HFFc6 (cell line): Measurements from ENCODE around the gene PMVK. TPM values are rescaled to one million over a fixed set of nuclear protein-coding genes. Genes with fewer than 3 reads are reported as not detected.

ENCODE experiments used
- DNase-seq: peaks from one replicate; pipeline ENCODE4 v3.0.0-alpha.2; 2018
- H3K27ac Mint-ChIP-seq: 2 replicates; pipeline ENCODE4 v1.8.0; 2020; ENCODE audit warnings: mild to moderate bottlenecking, mixed read lengths
- H3K27me3 Mint-ChIP-seq: 2 replicates; pipeline ENCODE4 v1.8.0; 2021; ENCODE audit warnings: mild to moderate bottlenecking, moderate library complexity, mixed read lengths; ENCODE audit not compliant: insufficient read depth
- H3K36me3 Mint-ChIP-seq: 2 replicates; pipeline ENCODE4 v1.8.0; 2021; ENCODE audit warnings: low read depth, mixed read lengths
- H3K4me1 Mint-ChIP-seq: 2 replicates; pipeline ENCODE4 v1.8.0; 2020; ENCODE audit warnings: low read depth, mixed read lengths
- H3K4me3 Mint-ChIP-seq: 2 replicates; pipeline ENCODE4 v1.8.0; 2020; ENCODE audit warnings: mild to moderate bottlenecking, moderate library complexity, mixed read lengths
- H3K9me3 Mint-ChIP-seq: 2 replicates; pipeline ENCODE4 v1.8.0; 2020; ENCODE audit warnings: mild to moderate bottlenecking, mixed read lengths
- total RNA-seq, 6 experiments: library from RNA; stranded (reverse); fragmentation: NEBNext Ultra II Directional; extraction: Animal tissue kit (Norgen Biotek cat#: 25700); gene quantifications; 2 replicates in 1 of 6; 3 replicates in 5 of 6; pipeline ENCODE4 v1.2.3, GENCODE V29; 2021
- TF ChIP-seq, protein P1 (sequence below): fragments of 200-600 bp; sonication (generic); IDR thresholded peaks from 2 replicates; pipeline ENCODE4 v1.5.0; 2021; ENCODE audit warnings: antibody characterized with exemption, mild to moderate bottlenecking

Gene PMVK
- total RNA-seq, 6 experiments from 2014 or later, result 29.1 to 33.4 (median 32.5) TPM

DNA sequence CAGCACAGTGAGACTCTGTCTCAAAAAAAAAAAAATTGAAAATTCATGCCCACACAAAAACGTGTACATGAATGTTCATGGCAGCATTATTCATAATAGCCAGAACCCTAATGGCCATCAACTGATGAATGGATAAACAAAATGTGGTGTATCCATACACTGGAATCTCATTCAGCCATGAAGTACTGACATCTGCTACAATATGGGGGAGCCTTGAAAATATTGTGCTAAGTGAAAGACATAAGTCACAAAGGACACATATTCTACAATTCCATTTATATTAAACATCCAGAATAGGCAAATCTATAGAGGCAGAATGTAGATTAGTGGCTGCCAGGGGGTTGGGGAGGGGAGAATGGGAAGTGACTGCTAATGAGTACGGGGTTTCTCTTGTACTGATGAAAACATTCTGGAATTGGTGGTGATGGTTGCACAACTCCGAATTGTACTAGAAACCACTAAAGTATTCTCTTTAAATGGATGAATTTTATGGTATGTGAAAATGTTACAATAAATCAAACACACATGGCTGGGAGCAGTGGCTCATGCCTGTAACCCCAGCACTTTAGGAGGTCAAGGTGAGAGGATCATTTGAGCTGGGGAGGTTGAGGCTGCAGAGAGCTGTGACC, 33.5 kb downstream of the PMVK start:
- Mint-ChIP-seq H3K4me3 (no peak overlapping the region), H3K9me3 (no peaks in the 10 kb centered on the region)
- TF ChIP-seq, protein P1, sequence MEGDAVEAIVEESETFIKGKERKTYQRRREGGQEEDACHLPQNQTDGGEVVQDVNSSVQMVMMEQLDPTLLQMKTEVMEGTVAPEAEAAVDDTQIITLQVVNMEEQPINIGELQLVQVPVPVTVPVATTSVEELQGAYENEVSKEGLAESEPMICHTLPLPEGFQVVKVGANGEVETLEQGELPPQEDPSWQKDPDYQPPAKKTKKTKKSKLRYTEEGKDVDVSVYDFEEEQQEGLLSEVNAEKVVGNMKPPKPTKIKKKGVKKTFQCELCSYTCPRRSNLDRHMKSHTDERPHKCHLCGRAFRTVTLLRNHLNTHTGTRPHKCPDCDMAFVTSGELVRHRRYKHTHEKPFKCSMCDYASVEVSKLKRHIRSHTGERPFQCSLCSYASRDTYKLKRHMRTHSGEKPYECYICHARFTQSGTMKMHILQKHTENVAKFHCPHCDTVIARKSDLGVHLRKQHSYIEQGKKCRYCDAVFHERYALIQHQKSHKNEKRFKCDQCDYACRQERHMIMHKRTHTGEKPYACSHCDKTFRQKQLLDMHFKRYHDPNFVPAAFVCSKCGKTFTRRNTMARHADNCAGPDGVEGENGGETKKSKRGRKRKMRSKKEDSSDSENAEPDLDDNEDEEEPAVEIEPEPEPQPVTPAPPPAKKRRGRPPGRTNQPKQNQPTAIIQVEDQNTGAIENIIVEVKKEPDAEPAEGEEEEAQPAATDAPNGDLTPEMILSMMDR, result no peak

DNA sequence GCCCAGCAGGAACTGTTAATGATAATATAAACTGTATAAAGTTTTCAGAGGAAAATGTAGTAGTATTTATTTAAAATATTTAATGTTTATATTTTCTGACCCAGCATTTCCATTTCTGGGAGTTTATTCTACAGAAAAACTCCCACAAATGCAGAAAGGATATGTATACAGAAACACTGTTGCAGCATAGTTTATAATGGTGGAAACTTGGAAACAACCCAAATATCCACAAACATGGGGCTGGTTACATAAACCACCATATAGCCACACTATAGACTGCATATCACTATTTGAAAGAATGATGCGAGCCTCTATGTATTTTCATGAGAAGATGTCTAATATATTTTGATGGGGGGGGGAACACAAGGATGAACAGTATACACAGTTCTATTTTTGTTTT, 34.9 kb downstream of the PMVK start:
- H3K36me3 Mint-ChIP-seq, result no peaks in the 10 kb centered on the region
- H3K27me3 Mint-ChIP-seq, result peaks cover 8% of the 10 kb centered on the region
- no peak overlapping the region for H3K4me3 Mint-ChIP-seq
- no peaks in the 10 kb centered on the region for H3K4me1 Mint-ChIP-seq
- DNase-seq, result no peak
- H3K27ac Mint-ChIP-seq, result no peak overlapping the region
- H3K9me3 Mint-ChIP-seq, result no peaks in the 10 kb centered on the region
- TF ChIP-seq, protein P1, result no peak

More for the DNA sequence above, 33.5 kb downstream of the PMVK start:
- Mint-ChIP-seq H3K27ac (no peak overlapping the region), H3K4me1 (no peaks in the 10 kb centered on the region), H3K36me3 (no peaks in the 10 kb centered on the region), H3K27me3 (peaks cover 8% of the 10 kb centered on the region)
- DNase-seq, result no peak

DNA sequence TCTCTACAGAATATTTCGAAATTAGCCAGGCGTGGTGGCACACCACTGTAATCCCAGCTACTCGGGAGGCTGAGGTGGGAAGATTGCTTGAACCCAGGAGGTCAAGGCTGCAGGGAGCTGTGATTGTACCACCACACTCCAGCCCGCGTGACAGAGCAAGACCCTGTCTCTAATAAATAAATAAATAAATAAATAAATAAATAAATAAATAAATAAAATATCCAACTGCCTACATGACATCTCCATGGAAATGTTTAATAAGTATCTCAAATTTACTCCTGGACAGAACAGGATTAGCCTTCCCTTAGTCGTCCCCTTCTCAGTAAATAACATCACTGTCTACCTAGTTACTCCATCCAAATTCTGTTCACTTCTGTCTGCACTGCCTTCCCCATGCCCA, 37.5 kb downstream of the PMVK start:
- TF ChIP-seq, protein P1, result no peak
- Mint-ChIP-seq H3K4me3 (no peak overlapping the region), H3K4me1 (no peaks in the 10 kb centered on the region), H3K36me3 (no peaks in the 10 kb centered on the region), H3K9me3 (no peaks in the 10 kb centered on the region), H3K27ac (no peak overlapping the region), H3K27me3 (peaks cover 24% of the 10 kb centered on the region)
- DNase-seq, result no peak

DNA sequence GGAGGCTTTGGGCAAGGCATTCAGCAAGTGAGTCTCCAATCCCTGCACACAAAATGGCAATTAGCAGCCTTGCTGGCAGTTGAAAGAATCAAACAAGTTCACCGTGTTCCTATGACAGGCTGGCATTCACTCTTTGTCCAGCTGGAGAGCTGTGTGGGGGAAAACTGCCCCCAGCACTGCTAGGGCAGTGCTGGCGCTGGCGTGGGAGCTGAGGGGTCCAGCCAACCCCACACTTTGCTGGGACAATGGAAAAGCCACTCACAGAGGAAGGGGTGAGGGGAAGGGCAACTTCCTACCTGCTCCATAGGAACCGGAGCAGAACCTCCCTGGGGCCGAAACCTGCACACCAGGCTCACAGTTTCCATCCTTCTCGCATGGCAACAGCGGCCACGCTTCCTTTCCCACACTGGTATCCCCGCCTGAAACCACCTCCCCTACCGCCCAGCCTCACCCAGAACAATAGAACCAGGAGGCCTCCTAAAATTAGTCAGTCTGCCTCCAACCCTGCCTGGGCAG, 39.7 kb downstream of the PMVK start:
- DNase-seq, result no peak
- Mint-ChIP-seq H3K27me3 (peaks cover 30% of the 10 kb centered on the region), H3K4me3 (no peak overlapping the region), H3K4me1 (no peaks in the 10 kb centered on the region), H3K9me3 (no peaks in the 10 kb centered on the region), H3K27ac (no peak overlapping the region), H3K36me3 (no peaks in the 10 kb centered on the region)
- TF ChIP-seq, protein P1, result no peak

DNA sequence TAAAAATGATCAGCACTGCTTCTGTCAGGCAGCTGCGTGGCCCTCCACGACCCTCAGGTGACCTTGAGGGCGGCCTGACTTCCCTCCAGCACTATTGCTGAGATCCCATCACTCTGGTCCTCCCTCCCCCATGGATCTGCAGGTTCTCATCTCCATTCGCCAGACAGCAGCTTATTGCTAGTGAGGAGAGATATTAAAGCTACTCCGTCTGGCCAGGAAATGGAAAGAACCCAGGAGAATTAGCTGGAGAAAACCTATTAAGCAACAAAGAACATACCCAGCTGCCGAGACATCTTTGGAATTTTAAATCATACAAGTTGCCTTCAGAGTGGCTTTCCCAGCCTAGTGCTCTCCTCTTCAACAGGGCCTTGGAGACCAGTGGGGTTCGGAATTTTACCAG, 40.7 kb downstream of the PMVK start:
- Mint-ChIP-seq H3K4me1 (no peaks in the 10 kb centered on the region), H3K4me3 (no peak overlapping the region), H3K9me3 (no peaks in the 10 kb centered on the region), H3K36me3 (no peaks in the 10 kb centered on the region), H3K27ac (no peak overlapping the region), H3K27me3 (peaks cover 30% of the 10 kb centered on the region)
- TF ChIP-seq, protein P1, result no peak
- DNase-seq, result no peak
